Measurements from ENCODE around the gene RPGRIP1.
A peak's percentile ranks its signal among the peaks of the same experiment; 100 is the strongest.
"Not testable (repeated sequence)": the region's sequence is repeated elsewhere in the genome, so short reads cannot be mapped to it uniquely, and the experiment has no call there.

The RPGRIP1 gene

GRCh38 chr14:21267886-21268616 lies 11.8 kb upstream of the RPGRIP1 start:
- no peak for DNase-seq (ENCODE audit: low read depth)
- H3K4me3 ChIP-seq (ENCODE audit: low read depth, low read length), result peak overlapping the region; percentile 96
- no peak for TF ChIP-seq CTCF (IDR thresholded peaks at IDR 0.05; ENCODE audit: control insufficient read depth, extremely low read depth, insufficient read depth)

GRCh38 chr14:21268617-21269251 lies 11.1 kb upstream of the RPGRIP1 start:
- TF ChIP-seq CTCF (IDR thresholded peaks at IDR 0.05; ENCODE audit: control insufficient read depth, extremely low read depth, insufficient read depth), result no peak
- peak overlapping the region; percentile 96 for H3K4me3 ChIP-seq (ENCODE audit: low read depth, low read length)
- peak; percentile 28 for DNase-seq (ENCODE audit: low read depth)

GRCh38 chr14:21269252-21270046 lies 10.4 kb upstream of the RPGRIP1 start, which contains the start of gene HNRNPC:
Gene HNRNPC (minus strand): TSS chr14:21269442. CDS start chr14:21234193, 35,249 bp downstream.
- peak within 1 kb of the TSS; percentile 96 for H3K4me3 ChIP-seq (ENCODE audit: low read depth, low read length)

GRCh38 chr14:21272661-21273060 lies 7.2 kb upstream of the RPGRIP1 start:
- DNase-seq (ENCODE audit: low read depth); H3K4me3 ChIP-seq (ENCODE audit: low read depth, low read length): not testable (repeated sequence)

More at GRCh38 chr14:21269252-21270046, 10.4 kb upstream of the RPGRIP1 start, which contains the start of gene HNRNPC:
- DNase-seq (ENCODE audit: low read depth), result peak; percentile 100
- no peak for TF ChIP-seq CTCF (IDR thresholded peaks at IDR 0.05; ENCODE audit: control insufficient read depth, extremely low read depth, insufficient read depth)

- no peak overlapping the region for H3K4me3 ChIP-seq (ENCODE audit: low read depth, low read length)
- no peak for TF ChIP-seq CTCF (IDR thresholded peaks at IDR 0.05; ENCODE audit: control insufficient read depth, extremely low read depth, insufficient read depth)
- DNase-seq (ENCODE audit: low read depth), result no peak
Observed at GRCh38 chr14:21275261-21275858, 4.5 kb upstream of the RPGRIP1 start.

GRCh38 chr14:21278632-21279031 lies 1.3 kb upstream of the RPGRIP1 start:
- DNase-seq (ENCODE audit: low read depth), result no peak
- no peak for TF ChIP-seq CTCF (IDR thresholded peaks at IDR 0.05; ENCODE audit: control insufficient read depth, extremely low read depth, insufficient read depth)
- no peak overlapping the region for H3K4me3 ChIP-seq (ENCODE audit: low read depth, low read length)

- not testable (repeated sequence) for H3K4me3 ChIP-seq (ENCODE audit: low read depth, low read length); DNase-seq (ENCODE audit: low read depth)
Observed at GRCh38 chr14:21281917-21282316, 2.0 kb downstream of the RPGRIP1 start.

GRCh38 chr14:21286516-21286915 lies 6.6 kb downstream of the RPGRIP1 start:
- H3K4me3 ChIP-seq (ENCODE audit: low read depth, low read length); DNase-seq (ENCODE audit: low read depth): not testable (repeated sequence)

Measured in LNCaP clone FGC (cell line).